ENCODE results near the gene EFHC1. TPM values are rescaled to one million over a fixed set of nuclear protein-coding genes. Genes with fewer than 3 reads are reported as not detected.

EFHC1 gene
- total and polyA plus RNA-seq, 4 donors, result 15.7 to 81.7 (median 35.5) TPM

DNA sequence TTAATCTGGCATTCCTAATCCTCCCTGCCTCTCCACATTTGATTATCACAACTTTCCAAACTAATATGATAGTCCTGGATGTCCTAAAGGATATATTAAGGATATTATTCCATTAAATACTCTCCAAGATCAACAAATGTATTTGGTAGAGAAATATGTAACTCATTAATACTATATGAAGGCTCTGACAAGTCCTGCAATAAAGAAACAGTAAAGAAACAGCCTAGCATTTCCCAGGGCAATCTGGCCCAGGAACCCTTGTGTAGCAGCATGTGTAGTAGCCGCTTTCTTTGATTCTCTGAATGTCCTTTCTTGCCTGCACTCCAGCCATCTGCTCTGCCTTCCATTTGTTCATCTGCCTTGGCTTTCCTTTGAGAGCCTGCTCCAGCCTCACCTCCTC is 133.0 kb downstream of the EFHC1 start:
- Histone ChIP-seq H3K9ac (ENCODE audit: insufficient read depth in 1 of 2, low read length in 2 of 2) (no peak overlapping the region), H3K27ac (ENCODE audit: low read depth in 1 of 2, low read length in 1 of 2) (no peak overlapping the region), H3K36me3 (ENCODE audit: control insufficient read depth in 4 of 4, insufficient read depth in 4 of 4, low read length in 4 of 4) (peaks cover 0 to 4% (median 0%) of the 10 kb centered on the region in 4 donors), H3K9me3 (ENCODE audit: control insufficient read depth in 4 of 4, insufficient read depth in 3 of 4, low read length in 3 of 4) (no peaks in the 10 kb centered on the region), H3K4me3 (no peak overlapping the region), H3K27me3 (ENCODE audit: control insufficient read depth in 3 of 3, insufficient read depth in 3 of 3, low read length in 2 of 3) (no peaks in the 10 kb centered on the region), H3K4me1 (ENCODE audit: control insufficient read depth in 5 of 5, insufficient read depth in 5 of 5, low read length in 5 of 5) (peaks cover 23 to 47% (median 33%) of the 10 kb centered on the region in 5 donors)
- no peak for DNase-seq
- TF ChIP-seq, protein P1, sequence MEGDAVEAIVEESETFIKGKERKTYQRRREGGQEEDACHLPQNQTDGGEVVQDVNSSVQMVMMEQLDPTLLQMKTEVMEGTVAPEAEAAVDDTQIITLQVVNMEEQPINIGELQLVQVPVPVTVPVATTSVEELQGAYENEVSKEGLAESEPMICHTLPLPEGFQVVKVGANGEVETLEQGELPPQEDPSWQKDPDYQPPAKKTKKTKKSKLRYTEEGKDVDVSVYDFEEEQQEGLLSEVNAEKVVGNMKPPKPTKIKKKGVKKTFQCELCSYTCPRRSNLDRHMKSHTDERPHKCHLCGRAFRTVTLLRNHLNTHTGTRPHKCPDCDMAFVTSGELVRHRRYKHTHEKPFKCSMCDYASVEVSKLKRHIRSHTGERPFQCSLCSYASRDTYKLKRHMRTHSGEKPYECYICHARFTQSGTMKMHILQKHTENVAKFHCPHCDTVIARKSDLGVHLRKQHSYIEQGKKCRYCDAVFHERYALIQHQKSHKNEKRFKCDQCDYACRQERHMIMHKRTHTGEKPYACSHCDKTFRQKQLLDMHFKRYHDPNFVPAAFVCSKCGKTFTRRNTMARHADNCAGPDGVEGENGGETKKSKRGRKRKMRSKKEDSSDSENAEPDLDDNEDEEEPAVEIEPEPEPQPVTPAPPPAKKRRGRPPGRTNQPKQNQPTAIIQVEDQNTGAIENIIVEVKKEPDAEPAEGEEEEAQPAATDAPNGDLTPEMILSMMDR (IDR thresholded peaks at IDR 0.05; ENCODE audit: control extremely low read depth, extremely low read depth), result no peak
- 96 to 100% methylated on average over 1 of the region's 1 CpG for WGBS, 2 donors
- ATAC-seq (ENCODE audit: insufficient read depth, low FRiP score), result no peak

DNA sequence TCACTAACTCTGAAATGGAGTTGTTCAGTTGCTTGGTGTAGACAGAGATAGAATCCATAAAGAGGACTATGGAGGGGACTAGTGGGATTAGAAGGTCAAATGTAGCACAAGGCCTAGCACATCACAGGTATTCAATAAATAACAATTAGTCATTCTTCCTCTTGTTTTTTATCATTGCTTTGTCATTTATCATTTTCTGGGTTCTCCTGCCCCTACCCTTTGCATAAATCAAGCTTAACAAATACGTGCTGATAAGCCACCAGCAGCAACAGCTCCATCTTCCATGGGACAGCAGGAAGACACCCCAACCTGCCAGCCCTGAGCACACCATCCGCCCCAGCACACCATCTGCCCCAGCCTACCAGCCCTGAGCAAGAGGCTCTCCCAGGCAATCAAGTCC is 133.6 kb downstream of the EFHC1 start:
- Histone ChIP-seq H3K9ac (ENCODE audit: insufficient read depth in 1 of 2, low read length in 2 of 2) (no peak overlapping the region), H3K36me3 (ENCODE audit: control insufficient read depth in 4 of 4, insufficient read depth in 4 of 4, low read length in 4 of 4) (peaks cover 0 to 3% (median 0%) of the 10 kb centered on the region in 4 donors), H3K27ac (ENCODE audit: low read depth in 1 of 2, low read length in 1 of 2) (no peak overlapping the region), H3K4me3 (no peak overlapping the region), H3K4me1 (ENCODE audit: control insufficient read depth in 5 of 5, insufficient read depth in 5 of 5, low read length in 5 of 5) (peaks cover 24 to 52% (median 31%) of the 10 kb centered on the region in 5 donors), H3K27me3 (ENCODE audit: control insufficient read depth in 3 of 3, insufficient read depth in 3 of 3, low read length in 2 of 3) (no peaks in the 10 kb centered on the region), H3K9me3 (ENCODE audit: control insufficient read depth in 4 of 4, insufficient read depth in 3 of 4, low read length in 3 of 4) (no peaks in the 10 kb centered on the region)
- TF ChIP-seq, protein P1 (IDR thresholded peaks at IDR 0.05; ENCODE audit: control extremely low read depth, extremely low read depth), result no peak
- DNase-seq (no peak), ATAC-seq (ENCODE audit: insufficient read depth, low FRiP score) (no peak)
- WGBS, 2 donors, result 90 to 96% methylated on average over 2 of the region's 2 CpGs

DNA sequence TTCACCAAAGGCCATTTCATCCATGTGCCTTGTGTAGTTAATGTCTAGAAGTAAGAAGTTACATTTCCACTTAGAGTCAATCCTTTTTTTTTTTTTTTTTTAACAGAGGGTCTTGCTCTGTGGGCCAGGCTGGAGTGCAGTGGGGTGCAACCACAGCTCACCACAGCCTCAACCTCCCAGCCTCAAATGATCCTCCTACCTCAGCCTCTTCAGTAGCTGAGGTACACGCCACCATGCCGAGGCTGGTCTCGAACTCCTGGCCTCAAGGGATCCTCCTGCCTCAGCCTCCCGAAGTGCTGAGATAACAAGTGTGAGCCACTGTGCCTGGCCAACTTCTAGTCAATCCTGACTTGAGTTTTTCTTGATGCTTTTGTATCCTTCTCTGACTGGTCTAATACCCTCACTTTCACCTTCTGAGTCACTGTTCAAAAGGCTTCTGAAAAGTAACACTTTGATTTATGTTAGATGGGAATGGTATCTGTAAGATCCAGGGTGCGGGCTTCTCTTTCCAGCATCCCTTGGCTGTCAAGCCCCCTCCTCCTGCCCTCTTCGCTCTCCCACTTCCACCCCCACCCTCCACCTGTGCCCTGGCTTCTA is 134.6 kb downstream of the EFHC1 start:
- Histone ChIP-seq H3K9ac (ENCODE audit: insufficient read depth in 1 of 2, low read length in 2 of 2) (no peak overlapping the region), H3K4me1 (ENCODE audit: control insufficient read depth in 5 of 5, insufficient read depth in 5 of 5, low read length in 5 of 5) (peaks cover 24 to 53% (median 29%) of the 10 kb centered on the region in 5 donors), H3K36me3 (ENCODE audit: control insufficient read depth in 4 of 4, insufficient read depth in 4 of 4, low read length in 4 of 4) (no peaks in the 10 kb centered on the region), H3K9me3 (ENCODE audit: control insufficient read depth in 4 of 4, insufficient read depth in 3 of 4, low read length in 3 of 4) (no peaks in the 10 kb centered on the region), H3K27ac (ENCODE audit: low read depth in 1 of 2, low read length in 1 of 2) (no peak overlapping the region), H3K4me3 (no peak overlapping the region), H3K27me3 (ENCODE audit: control insufficient read depth in 3 of 3, insufficient read depth in 3 of 3, low read length in 2 of 3) (no peaks in the 10 kb centered on the region)
- TF ChIP-seq, protein P1 (IDR thresholded peaks at IDR 0.05; ENCODE audit: control extremely low read depth, extremely low read depth), result no peak
- DNase-seq (no peak), ATAC-seq (ENCODE audit: insufficient read depth, low FRiP score) (no peak)
- WGBS, 2 donors, result 94 to 97% methylated on average over 6 of the region's 6 CpGs

Measured in lung (tissue), 12 donors.